GM20431 (cell line): ENCODE data around the gene KCNAB2.

ENCODE experiments used
- in situ Hi-C: fragments of 300-500 bp; cut with MseI, MboI; formaldehyde crosslinking; loops from one replicate; pipeline ENCODE4 v1.15.0; 2020; ENCODE audit warnings: low sequenced_read_pairs; ENCODE audit not compliant: unreplicated experiment

Gene KCNAB2

DNA sequence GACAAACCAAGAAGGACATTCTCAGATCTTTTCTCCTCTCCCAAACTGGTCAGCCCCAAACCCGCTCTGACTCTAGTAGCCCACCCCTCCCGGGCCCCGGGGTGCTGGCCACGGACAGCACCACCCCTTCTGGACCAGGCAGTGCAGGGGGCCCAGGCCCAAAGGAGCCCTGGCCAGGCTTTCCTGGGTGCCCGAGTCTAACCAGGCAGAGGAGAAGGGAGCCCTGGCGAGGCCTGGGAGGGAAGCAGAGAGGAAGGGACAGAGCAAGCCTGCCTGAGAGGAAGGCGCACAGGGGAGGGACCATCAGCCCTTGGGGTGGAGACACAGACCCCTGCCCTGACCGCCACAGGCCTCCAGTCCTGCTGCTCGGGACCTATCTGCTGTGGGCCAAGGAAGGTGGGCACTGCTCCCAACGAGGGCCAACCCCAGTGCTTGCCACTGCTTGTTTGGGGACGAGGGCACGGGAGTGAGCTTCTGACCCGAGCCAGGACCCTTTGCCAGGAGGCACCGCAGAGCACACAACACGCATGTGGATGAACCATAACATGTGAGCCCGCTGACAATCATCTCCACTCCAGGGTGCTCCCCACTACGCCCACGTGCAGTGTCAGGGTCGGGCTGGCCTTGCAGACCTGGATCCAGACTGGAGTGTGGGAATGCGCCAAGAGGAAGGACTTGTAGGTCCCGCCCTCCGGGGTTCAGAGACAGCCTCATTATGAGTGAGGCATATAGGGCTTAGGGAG, 57.6 kb downstream of the KCNAB2 start:
- in situ Hi-C loops: no loop called here

DNA sequence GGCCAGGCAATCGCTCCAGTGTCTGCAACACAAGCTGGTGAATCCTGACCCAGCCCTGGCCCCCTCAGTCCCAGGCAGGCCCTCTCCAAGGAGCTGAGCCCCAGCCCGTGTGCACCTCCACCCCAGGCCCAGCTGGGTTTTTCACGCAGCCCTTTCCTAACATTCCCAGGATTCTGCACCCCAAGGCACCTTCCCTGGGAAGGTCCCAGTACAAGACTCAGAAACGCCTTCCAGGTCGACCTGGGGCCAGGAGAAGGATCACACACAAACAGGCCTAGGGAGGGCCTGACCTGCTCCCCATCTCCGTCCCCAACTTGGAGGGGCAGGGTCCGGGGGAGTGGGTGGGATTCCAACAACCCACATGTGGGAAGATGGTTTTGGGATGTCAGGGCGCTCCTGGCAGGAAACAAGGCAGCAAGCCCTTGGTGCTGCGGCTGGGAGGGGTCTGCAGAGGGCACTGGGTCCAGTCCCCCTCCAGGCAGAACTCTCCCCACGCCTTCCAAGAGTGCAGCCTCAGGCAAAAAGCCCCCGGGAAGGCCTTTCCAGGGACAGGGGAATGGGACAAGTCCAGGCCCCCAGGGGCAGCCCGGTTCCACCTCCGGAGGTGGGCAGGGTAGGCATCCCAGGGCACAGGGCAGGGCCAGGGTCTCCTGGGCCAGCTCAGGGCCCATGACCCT, 58.3 kb downstream of the KCNAB2 start:
- in situ Hi-C loops: no loop called here

DNA sequence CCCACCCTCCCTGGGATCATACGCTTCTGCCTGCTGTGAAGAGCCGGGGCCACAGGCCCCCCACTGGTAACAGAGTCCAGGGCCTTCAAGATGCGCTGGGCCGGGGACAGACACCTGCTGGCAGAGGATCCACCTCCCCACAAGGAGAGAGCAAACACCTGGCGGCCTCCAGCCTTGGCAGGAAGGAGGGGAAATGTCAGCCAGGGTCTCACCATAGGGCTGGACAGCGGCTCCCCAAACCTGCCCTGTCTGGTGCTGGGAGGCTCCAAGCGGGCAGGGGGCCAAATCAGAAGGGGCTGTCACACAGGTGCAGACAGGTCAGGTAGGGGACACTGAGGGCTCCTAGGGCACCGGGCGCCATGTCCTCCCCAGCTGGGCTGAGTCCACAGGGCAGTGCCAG, 58.9 kb downstream of the KCNAB2 start:
- in situ Hi-C loops: no loop called here

DNA sequence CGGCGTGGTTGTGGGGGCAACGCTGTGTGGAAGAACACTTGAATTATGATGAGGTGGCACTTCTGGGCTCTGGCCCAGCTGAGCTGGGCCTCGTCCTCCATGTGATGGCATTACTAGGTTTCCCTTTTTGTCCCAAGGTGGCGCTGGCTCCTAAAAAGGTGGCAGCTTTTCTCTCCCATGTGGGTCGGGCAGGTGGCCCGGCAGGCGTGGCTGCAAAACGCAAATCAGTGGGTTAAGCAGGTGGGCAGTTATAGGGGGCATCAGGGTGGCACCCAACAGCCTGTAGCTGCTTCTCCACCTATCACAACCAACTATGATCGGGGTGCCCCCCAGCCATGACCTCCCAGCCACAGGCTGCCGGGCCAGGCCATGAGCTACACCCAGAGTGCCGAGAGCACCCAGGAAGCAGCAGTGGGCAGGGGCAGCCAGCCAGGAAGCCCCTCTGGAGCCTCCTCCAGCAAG, 59.6 kb downstream of the KCNAB2 start:
- in situ Hi-C loops: no loop called here

DNA sequence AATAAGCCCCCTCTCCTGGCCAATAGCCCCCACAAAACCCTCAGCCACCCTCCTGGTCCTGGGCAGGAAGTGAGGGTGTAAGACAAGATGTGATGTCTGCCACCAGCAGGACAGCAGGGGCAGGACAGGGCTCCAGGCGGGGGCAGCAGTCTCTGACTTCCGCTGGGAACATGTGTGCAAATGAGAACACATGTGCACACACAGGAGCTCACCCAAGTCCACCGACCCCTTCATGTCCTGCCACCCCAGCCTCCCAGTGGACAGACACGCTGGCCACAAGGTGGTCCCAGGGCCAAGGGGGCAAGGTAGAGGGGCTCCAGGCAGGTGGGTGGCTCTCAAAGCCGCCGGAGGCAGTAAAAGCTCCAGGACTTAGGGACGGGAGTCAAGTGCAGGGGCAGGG, 60.1 kb downstream of the KCNAB2 start:
- in situ Hi-C loops: no loop called here

DNA sequence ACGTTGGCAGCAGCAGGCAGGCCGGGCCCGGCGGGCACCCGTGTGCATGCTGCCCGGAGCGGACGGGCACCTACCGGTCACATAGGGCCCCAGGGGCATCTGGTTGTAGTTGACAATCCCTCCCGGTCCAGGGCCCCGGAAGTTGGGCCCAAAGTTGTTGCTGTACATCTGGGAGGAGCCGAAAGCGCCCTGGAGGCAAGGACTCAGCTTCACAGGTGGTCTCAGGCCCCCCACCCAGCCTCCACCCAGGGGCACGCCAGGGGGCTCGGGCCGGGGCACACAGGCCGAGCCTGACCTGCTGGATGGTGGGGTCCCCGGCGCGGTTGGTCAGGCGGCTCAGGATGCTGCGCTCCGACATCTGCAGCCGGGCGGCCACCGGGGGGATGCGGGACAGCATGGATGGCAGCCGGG, 60.6 kb downstream of the KCNAB2 start:
- in situ Hi-C loops: no loop called here

DNA sequence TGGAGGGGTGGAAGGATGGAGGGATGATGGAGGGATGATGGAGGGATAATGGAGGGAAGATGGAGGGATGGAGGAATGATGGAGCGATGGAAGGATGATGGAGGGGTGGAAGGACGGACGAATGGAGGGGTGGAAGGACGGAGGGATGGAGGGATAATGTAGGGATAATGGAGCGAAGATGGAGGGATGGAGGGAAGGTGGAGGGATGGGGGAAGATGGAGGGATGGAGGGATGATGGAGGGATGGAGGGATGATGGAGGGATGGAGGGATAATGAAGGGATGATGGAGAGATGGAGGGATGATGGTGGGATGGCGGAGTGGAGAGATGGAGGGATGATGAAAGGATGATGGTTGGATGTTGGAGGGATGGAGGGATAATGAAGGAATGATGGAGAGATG, 61.3 kb downstream of the KCNAB2 start:
- in situ Hi-C loops: no loop called here

DNA sequence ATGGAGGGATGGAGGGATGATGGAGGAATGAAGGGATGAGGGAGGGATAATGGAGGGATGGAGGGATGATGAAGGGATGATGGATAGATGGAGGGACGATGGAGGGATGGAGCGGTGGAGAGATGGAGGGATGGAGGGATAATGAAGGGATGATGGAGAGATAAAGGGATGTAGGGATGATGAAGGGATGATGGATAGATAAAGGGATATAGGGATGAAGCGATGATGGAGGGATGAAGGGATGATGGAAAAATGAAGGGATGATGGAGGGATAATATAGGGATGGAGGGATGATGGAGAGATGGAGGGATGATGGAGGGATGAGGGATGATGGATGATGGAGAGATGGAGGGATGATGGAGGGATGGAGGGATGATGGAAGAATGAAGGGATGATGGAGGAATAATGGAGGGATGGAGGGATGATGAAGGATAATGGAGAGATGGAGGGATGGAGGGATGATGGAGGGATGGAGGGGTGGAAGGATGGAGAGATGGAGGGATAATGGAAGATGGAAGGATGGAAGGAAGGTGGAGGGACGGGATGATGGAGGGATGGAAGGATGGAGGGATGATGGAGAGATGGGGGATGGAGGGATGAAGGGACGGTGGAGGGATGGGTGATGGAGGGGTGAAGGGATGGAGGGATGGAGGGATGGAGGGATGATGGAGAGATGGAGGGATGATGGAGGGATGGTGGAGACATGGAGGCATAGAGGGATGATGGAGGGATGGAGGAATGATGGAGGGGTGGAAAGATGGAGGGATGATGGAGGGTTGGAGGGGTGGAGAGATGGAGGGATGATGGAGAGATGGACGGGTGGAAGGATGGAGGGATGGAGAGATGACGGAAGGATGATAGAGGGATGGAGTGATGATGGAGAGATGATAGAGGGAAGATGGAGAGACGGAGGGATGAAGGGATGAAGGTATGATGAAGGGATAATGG, 62.0 kb downstream of the KCNAB2 start:
- in situ Hi-C loops: no loop called here

DNA sequence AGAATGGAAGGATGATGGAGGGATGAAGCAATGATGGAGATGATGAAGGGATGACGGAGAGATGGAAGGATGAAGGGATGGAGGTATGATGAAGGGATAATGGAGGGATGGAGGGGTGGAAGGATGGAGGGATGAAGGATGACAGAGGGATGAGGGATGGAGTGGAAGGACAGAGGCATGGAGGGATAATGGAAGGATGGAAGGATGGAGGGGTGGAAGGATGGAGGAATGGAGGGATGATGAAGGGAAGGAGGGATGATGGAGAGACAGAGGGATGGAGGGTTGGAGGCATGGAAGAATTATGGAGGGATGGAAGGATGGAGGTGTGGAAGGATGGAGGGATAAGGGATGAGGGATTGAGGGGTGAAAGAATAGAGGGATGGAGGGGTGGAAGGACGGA, 62.8 kb downstream of the KCNAB2 start:
- in situ Hi-C loops: no loop called here

DNA sequence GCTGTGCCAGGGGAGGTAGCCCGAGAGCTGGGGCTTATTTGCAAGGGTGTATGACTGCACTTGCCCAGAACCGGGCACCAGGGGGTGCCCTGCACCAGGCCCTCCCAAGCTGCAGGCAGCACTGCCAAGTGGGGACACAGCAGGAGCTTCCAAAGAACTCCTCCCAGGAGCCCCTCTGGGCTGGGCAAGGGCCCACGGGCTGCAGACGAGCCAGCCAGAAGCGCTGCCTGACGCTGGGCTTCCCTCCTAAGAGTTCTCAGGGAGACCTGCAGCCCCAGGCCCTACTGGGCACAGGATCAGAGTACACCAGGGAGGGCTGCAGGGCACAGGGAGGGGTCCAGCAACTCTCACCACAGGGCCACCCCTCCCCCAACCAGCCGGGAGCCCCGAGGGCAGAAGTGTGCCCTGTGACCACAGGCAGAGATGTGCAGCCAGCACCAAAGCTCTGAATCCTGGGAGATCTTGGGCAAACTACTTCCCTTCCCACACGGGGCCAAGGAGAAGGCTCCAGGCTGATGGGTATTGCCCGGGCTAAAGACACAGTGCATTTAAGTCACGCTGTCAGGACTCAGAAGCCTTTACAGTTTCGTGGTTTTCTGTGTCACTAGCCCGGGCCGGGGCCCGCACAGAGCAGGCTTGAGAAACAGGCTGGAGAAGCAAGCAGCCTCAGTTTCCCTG, 63.4 kb downstream of the KCNAB2 start:
- in situ Hi-C loops: no loop called here

DNA sequence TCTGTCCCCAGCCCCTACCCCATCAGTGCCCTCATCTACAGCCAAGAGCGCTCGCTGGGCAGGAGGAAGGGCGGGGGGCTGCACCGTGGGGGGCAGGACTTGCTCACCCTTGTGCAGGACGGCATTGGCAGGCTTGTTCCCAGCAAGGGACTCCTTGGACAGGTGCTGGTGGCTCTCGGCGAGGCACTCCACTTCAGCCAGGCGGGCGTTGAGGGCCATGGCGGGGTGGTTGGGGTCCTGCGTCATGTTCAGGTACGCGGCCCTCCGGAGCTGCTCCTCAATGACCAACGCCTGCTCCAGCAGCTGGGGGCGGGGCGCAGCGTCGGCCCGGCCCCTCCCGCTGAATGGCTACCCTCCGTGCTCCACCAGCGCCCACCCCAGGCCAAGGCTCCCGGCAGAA, 64.0 kb downstream of the KCNAB2 start:
- in situ Hi-C loops: no loop called here

DNA sequence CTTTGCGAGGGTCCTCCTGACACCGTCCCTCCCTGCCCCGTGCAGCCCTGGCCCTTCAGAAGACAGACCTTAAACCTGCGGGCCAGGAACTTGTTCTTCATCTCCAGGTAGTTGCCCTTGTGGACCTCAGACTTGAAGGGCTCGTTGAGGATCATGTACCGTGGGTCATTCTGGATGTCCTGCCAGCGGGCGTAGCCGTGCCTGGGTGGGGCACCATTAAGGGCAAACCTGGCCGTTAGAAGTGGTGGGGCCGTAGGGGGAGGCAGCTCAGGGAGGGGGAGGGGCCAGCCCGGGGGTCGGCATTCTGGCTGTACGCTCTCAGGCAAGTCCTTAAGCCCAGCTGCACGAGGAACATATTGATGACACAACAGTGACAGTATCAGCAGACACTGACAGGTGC, 64.6 kb downstream of the KCNAB2 start:
- in situ Hi-C loops: no loop called here

DNA sequence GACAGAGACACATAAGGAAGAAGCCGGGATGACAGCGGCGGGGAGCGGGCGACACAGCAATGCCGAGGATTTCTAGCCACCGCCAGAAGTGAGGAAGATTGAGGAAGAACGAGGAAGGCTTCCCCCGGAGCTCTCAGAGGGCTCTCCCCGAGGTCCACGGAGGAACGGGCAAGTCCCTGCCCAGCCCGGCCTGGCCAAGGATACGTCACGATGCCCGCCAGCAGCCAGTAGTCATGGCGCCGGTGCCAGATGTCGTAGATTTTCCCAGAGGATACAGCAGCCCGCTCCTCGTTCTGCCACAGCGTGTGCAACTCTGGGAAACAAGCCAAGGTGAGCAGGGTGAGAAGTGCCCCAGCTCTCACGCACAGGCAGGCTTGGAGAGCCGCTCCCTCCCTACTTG, 65.9 kb downstream of the KCNAB2 start:
- in situ Hi-C loops: no loop called here

DNA sequence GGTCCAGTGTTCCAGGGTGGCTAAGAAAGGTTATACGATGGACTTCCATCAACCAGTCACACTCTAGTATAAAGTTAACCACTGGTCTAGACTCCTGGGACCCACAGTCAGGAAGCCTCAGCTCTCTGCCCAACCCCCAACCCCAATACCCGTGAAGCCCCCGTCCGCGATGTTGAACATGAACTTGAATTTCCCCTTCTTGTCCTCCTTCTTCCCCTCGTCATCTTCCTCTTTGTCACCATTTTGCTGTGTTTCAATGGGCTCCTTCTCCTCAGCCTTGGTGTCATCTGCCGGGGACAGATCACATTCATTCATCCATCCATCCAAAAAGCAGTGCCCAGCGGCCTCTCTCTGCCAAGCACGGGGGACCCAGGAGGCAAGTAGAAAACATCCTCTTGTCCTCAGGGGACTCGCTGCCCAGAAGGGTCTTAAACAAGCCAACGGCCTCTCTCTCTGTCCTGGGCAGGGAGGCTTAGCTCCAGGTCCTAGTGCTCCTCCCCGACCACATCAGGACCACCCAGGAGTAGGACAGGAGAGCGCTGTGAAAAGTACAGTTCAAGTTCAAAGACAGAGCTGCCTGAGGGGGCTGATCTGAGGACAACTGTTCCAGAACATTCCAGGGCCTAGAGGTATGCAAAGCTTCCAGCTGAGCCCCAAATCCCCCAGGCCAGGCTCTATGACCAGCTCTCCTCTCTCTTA, 66.5 kb downstream of the KCNAB2 start:
- in situ Hi-C loops: no loop called here

DNA sequence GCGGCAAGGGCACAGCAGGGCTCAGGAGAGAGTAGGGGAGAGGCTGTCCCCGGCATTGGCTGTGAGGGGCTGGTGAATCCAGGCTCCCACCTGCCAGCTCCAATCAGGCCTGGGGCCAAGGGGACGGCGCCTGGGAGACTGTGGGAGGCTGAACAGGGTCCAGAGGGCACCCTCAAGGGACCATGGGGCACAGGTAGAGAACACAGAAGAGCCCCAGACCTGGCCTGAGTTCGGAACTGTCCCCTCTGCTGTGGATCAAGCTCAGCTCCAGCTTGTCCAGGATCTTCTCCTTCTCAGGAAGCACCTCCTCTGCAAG, 67.0 kb downstream of the KCNAB2 start:
- in situ Hi-C loops: no loop called here

DNA sequence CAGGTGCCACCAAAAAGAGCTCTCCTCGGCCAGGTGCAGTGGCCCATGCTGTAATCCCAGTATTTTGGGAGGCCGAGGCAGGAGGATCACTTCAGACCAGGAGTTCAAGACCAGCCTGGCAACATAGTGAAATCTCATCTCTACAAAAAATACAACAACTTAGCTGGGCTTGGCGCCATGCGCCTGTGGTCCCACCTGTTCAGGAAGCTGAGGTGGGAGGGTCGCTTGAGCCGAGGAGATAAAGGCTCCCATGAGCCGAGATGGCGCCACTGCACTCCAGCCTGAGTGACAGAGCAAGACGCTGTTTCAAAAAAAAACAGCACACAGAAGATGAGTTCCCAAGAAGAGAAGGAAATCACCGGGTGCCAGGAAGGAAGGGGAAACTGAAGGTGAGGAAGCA, 67.4 kb downstream of the KCNAB2 start:
- in situ Hi-C loops: no loop called here

DNA sequence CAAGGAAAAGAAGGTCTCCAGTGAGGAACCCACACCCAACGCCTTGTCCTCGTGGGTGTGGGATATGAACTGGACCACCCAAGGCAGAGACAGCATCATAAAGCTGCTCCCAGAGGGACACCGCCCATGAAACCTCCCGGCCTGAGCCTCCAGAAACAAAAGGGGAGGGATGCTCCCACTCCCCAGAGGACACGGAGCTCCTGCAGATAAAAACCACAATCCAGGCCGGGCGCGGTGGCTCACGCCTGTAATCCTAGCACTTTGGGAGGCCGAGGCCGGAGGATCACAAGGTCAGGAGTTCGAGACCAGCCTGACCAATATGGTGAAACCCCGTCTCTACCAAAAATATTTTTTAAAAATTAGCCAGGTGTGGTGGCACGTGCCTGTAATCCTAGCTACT, 68.1 kb downstream of the KCNAB2 start:
- in situ Hi-C loops: no loop called here

DNA sequence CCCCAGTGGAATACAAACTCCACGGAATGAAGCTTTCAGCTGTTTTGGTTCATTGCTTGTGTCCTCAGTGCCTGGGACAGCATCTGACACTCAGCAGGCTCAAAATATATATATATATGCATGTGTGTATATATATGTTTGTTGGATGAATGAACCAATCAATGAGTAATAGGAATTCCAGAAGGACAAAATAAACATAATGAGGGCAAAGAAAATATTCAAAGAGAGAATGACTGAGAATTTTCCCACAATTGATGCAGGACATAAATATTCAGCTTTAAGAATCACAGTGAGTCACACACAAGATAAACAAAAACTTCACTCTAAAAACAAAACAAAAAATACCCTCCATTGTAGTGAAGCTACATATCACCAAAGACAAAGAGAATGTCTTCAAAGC, 70.4 kb downstream of the KCNAB2 start:
- in situ Hi-C loops: no loop called here

DNA sequence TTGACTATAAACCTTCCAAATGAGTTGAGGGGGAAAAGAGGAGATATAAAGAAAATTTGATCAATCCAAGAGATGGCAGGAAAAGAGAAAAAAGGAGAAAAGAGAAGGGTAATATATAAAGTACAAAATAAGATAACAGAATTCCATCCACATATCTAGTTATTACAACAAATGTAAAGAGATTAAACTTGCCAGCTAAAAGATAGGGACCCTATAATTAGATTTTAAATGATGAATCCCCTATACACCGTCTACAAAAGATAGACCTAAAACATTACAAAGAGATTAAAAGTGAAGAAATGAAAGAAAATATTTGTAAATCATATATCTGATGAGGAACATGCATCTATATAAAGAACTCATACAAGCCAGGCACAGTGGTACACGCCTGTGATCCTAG, 71.4 kb downstream of the KCNAB2 start:
- in situ Hi-C loops: no loop called here

DNA sequence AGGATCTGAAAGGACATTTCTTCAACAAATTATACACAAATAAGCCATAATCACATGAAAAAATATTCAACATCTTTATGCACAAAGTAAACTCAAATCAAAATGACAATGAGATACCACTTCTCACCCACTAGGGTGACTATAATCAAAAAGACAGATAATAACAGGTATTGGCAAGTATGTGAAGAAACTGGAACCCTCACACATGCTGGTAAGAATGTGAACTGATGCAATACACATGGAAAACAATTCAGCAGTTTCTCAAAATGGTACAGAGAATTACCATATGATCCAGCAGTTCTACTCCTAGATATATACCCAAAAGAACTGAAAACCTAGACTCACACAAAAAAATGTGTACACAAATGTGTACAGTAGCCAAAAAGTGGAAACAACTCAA, 71.9 kb downstream of the KCNAB2 start:
- in situ Hi-C loops: no loop called here
